ENCODE results near the gene FBXL4.

DNA sequence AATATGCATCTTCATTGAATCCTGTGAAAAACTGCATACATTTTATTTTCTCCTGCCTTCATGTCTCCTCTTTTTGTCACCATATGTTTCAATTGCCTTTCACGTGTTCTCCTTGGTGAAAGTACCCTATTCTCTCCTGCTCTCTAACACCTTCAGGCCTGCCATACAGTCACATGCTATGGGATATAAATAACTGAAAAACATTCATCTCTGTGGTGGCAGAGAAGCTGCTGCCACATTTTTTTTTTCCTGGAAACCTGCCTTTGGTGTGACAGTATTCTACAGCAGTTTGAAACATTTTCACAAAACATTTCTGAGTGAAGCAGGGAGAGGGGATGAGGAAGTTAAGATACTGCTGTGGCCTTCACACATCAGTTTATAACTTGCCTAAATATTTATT, 44.8 kb upstream of the FBXL4 start:
- TF ChIP-seq CTCF (conservative IDR thresholded peaks at IDR 0.05; ENCODE audit: low read length): no peak
- TF ChIP-seq EZH2phosphoT487 (IDR thresholded peaks at IDR 0.05; ENCODE audit: borderline replicate concordance): no peak
